DOHH2 (cell line): Measurements from ENCODE around the gene NUP160.

Experiments used
- EZH2phosphoT487 ChIP-seq: fragments of 200-600 bp; sonication (generic); IDR thresholded peaks from 2 replicates; pipeline ENCODE4 v1.6.1; 2017; ENCODE audit warnings: borderline replicate concordance, mild to moderate bottlenecking, antibody characterized with exemption, low read length, moderate library complexity, mixed read lengths
- TF ChIP-seq, protein P1 (sequence below): fragments of 200-600 bp; sonication (generic); IDR thresholded peaks from one replicate; pipeline ENCODE4 v1.5.1; 2014; ENCODE audit warnings: antibody characterized with exemption, mild to moderate bottlenecking, low read depth, low read length; ENCODE audit not compliant: poor library complexity, severe bottlenecking

DNA sequence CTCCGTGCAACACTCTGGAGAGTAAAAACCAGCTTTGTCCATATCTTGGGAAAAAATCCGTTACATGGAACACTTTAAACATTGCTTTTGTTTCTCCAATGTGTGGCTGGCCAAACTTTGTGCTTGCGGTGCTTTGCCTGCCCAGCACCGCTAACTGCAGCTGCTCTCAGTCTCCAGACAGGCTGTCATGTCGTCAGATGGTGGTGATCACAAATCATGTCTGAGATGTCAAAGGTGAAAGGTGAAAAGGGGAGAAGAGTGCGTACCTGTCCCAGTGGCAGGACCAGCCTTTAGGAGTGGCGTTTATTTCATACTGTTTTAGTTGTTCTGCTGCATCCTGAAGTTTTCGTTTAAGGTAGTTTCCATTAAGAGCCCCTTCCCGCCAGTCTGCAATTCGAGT is 115.9 kb downstream of the NUP160 start:
- TF ChIP-seq, protein P1, sequence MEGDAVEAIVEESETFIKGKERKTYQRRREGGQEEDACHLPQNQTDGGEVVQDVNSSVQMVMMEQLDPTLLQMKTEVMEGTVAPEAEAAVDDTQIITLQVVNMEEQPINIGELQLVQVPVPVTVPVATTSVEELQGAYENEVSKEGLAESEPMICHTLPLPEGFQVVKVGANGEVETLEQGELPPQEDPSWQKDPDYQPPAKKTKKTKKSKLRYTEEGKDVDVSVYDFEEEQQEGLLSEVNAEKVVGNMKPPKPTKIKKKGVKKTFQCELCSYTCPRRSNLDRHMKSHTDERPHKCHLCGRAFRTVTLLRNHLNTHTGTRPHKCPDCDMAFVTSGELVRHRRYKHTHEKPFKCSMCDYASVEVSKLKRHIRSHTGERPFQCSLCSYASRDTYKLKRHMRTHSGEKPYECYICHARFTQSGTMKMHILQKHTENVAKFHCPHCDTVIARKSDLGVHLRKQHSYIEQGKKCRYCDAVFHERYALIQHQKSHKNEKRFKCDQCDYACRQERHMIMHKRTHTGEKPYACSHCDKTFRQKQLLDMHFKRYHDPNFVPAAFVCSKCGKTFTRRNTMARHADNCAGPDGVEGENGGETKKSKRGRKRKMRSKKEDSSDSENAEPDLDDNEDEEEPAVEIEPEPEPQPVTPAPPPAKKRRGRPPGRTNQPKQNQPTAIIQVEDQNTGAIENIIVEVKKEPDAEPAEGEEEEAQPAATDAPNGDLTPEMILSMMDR = no peak
- TF ChIP-seq EZH2phosphoT487 = no peak
